Endothelial cell of umbilical vein (primary cell): ENCODE measurements around the gene MSH3. TPM values are rescaled to one million over a fixed set of nuclear protein-coding genes. Genes with fewer than 3 reads are reported as not detected.

Experiments
- BruUV-seq: library from RNA; stranded (reverse); fragments of 400-500 nt; replicated peaks from 2 replicates; lab custom pipeline; 2021; lab: Mats Ljungman, UMichigan
- CTCF ChIA-PET: fragments of 300-600, 350-600 bp; sonication (Branson Sonifier 250); formaldehyde crosslinking; loops from one replicate; lab custom pipeline; 2021; ENCODE audit warnings: antibody characterized with exemption, inconsistent platforms; lab: Charles Lee
- POLR2A ChIA-PET: fragments of 300-600, 350-600 bp; sonication (Branson Sonifier 250); formaldehyde crosslinking; loops from one replicate; lab custom pipeline; 2021; ENCODE audit warnings: antibody characterized with exemption, inconsistent platforms; lab: Charles Lee
- DNase-seq: peaks from one replicate; pipeline ENCODE4 v3.0.0-alpha.2; 2011; ENCODE audit warnings: low read depth, low spot score
- FAIRE-seq: peaks from 2 replicates; lab custom pipeline; 2011; peaks lifted over from hg19 to GRCh38; lab: Jason Lieb, UNC
- H2AFZ ChIP-seq: 2 replicates; pipeline ENCODE4 v1.6.0; 2012; ENCODE audit warnings: low read depth, low read length, control low read depth, inconsistent platforms
- H3K27ac ChIP-seq: 2 replicates; pipeline ENCODE4 v1.5.1; 2011; ENCODE audit warnings: low read depth, mild to moderate bottlenecking, control low read depth, low read length, moderate library complexity; ENCODE audit not compliant: insufficient read depth
- H3K27me3 ChIP-seq, 2 experiments: 2 replicates each; pipeline versions ENCODE4 v1.6.0 to v1.6.1; 2011; ENCODE audit warnings: low read length in 2 of 2, mixed read lengths in 1 of 2; ENCODE audit not compliant: control insufficient read depth in 2 of 2, insufficient read depth in 2 of 2
- H3K36me3 ChIP-seq, 2 experiments: 2 replicates in 1 of 2; 3 replicates in 1 of 2; pipeline ENCODE4 v1.5.1; 2011; ENCODE audit warnings: low read length in 2 of 2, mild to moderate bottlenecking in 1 of 2, moderate library complexity in 1 of 2; ENCODE audit not compliant: control insufficient read depth in 2 of 2, insufficient read depth in 2 of 2; ENCODE audit errors: extremely low read depth in 1 of 2
- H3K4me1 ChIP-seq: 3 replicates; pipeline ENCODE4 v1.5.1; 2011; ENCODE audit warnings: mild to moderate bottlenecking, low read length; ENCODE audit not compliant: control insufficient read depth, insufficient read depth; ENCODE audit errors: extremely low read depth
- H3K4me2 ChIP-seq: 2 replicates; pipeline ENCODE4 v1.6.1; 2011; ENCODE audit warnings: low read length, control low read depth, mixed read lengths; ENCODE audit not compliant: insufficient read depth
- H3K4me3 ChIP-seq, 3 experiments: fragments of 200-600 bp in 1 of 3; sonication (generic), shearing (Covaris generic) in 1 of 3; replicated peaks in 1 of 3; 2 replicates each; pipeline ENCODE4 v1.5.1; 2011 to 2016; ENCODE audit warnings: control low read depth in 3 of 3, low read length in 3 of 3, mild to moderate bottlenecking in 2 of 3, inconsistent platforms in 1 of 3, low read depth in 1 of 3, moderate library complexity in 1 of 3; ENCODE audit not compliant: insufficient read depth in 1 of 3
- H3K79me2 ChIP-seq: 2 replicates; pipeline ENCODE4 v1.6.0; 2012; ENCODE audit warnings: low read length, inconsistent platforms; ENCODE audit not compliant: control insufficient read depth, insufficient read depth
- H3K9ac ChIP-seq: replicated peaks from 2 replicates; pipeline ENCODE3; 2011; ENCODE audit warnings: low read length, control low read depth; ENCODE audit not compliant: insufficient read depth; ENCODE audit errors: extremely low read depth
- H3K9me1 ChIP-seq: replicated peaks from 3 replicates; pipeline ENCODE4 v1.6.0; 2011; ENCODE audit warnings: mild to moderate bottlenecking, low read length; ENCODE audit not compliant: control insufficient read depth, insufficient read depth; ENCODE audit errors: extremely low read depth
- H3K9me3 ChIP-seq: replicated peaks from 2 replicates; pipeline ENCODE4 v1.5.1; 2012; ENCODE audit warnings: low read length, inconsistent platforms; ENCODE audit not compliant: control insufficient read depth, insufficient read depth
- H4K20me1 ChIP-seq: replicated peaks from 2 replicates; pipeline ENCODE3; 2011; ENCODE audit warnings: mild to moderate bottlenecking, low read length; ENCODE audit not compliant: control insufficient read depth, insufficient read depth; ENCODE audit errors: extremely low read depth
- CTCF ChIP-seq, 2 donors: IDR thresholded peaks; 1 replicate in 1 of 2; 2 replicates in 1 of 2; pipeline ENCODE4 v1.5.1; 2011; ENCODE audit warnings: low read length in 2 of 2, mild to moderate bottlenecking in 2 of 2, moderate library complexity in 2 of 2, control low read depth in 1 of 2, inconsistent platforms in 1 of 2, low read depth in 1 of 2; ENCODE audit not compliant: insufficient read depth in 1 of 2; ENCODE audit errors: extremely low read depth in 1 of 2
- EZH2 ChIP-seq: IDR thresholded peaks from 2 replicates; pipeline ENCODE4 v1.6.1; 2012; ENCODE audit warnings: borderline replicate concordance, low read depth, mild to moderate bottlenecking, moderate library complexity, low read length, inconsistent platforms; ENCODE audit not compliant: severe bottlenecking
- FOS ChIP-seq: IDR thresholded peaks from 2 replicates; pipeline ENCODE4 v1.6.1; 2011; ENCODE audit warnings: mild to moderate bottlenecking, low read length, moderate library complexity, borderline replicate concordance; ENCODE audit not compliant: insufficient read depth
- GATA2 ChIP-seq: IDR thresholded peaks from 2 replicates; pipeline ENCODE4 v1.7.0; 2011; ENCODE audit warnings: low read depth, mild to moderate bottlenecking, moderate library complexity, mixed read lengths, low read length; ENCODE audit not compliant: insufficient read length, insufficient read depth
- JUN ChIP-seq: IDR thresholded peaks from 2 replicates; pipeline ENCODE4 v1.6.1; 2011; ENCODE audit warnings: borderline replicate concordance, low read depth; ENCODE audit not compliant: insufficient read length, insufficient read depth
- MAX ChIP-seq: IDR thresholded peaks from 2 replicates; pipeline ENCODE4 v1.6.1; 2011; ENCODE audit not compliant: insufficient read depth, insufficient read length
- MYC ChIP-seq: IDR thresholded peaks from one replicate; pipeline ENCODE4 v1.6.1; 2011; ENCODE audit warnings: mild to moderate bottlenecking, low read depth, low read length
- POLR2A ChIP-seq: IDR thresholded peaks from 2 replicates; pipeline ENCODE4 v1.6.1; 2012; ENCODE audit warnings: low read depth, mild to moderate bottlenecking, control low read depth, low read length
- POLR2AphosphoS5 ChIP-seq: IDR thresholded peaks from 2 replicates; pipeline ENCODE4 v1.6.1; 2012; ENCODE audit warnings: low read depth, mild to moderate bottlenecking, control low read depth, low read length, moderate library complexity; ENCODE audit not compliant: insufficient read depth
- dilution Hi-C: fragments of 300-500 bp; cut with MboI; formaldehyde crosslinking; loops from one replicate; pipeline ENCODE4 v1.15.0; 2019; ENCODE audit warnings: low sequenced_read_pairs; ENCODE audit not compliant: extremely low pct_ligation_motif_present
- intact Hi-C: fragments of 100-400 bp; cut with micrococcal nuclease; formaldehyde crosslinking; loops from one replicate; pipeline ENCODE4 v1.10.0; 2022
- polyA plus RNA-seq, 4 experiments: library from polyadenylated mRNA; depleted of rRNA in 3 of 4; stranded (reverse) in 3 of 4; unstranded in 1 of 4; fragments of >200 nt; gene quantifications; 2 replicates each; pipeline versions ENCODE4 v1.2.1 to v1.2.3, GENCODE V29; 2011 to 2012; ENCODE audit warnings: missing spikeins in 1 of 4
- total RNA-seq: library from RNA; stranded (reverse); gene quantifications from 2 replicates; pipeline ENCODE4 v1.2.3, GENCODE V29; 2021

MSH3 gene
- total and polyA plus RNA-seq, 2 donors (not counting 3 experiments of a cell fraction or from before 2014, with no cell fraction given): 2.0 to 13.0 TPM

- no peaks in the 10 kb centered on the region for H3K9me3 ChIP-seq
- H3K27me3 ChIP-seq: no peaks in the 10 kb centered on the region
- TF ChIP-seq EZH2 (no peak), GATA2 (no peak), POLR2A (no peak), FOS (no peak), JUN (no peak), MYC (no peak), MAX (no peak), POLR2AphosphoS5 (no peak), CTCF (IDR thresholded peaks at IDR 0.05; ENCODE audit: extremely low read depth in 1 of 2, insufficient read depth in 1 of 2, low read depth in 1 of 2, low read length in 2 of 2) (no peak)
- no peak overlapping the region for H2AFZ ChIP-seq
- H4K20me1 ChIP-seq: no peaks in the 10 kb centered on the region
- H3K4me2 ChIP-seq: no peak overlapping the region
- no peak overlapping the region for H3K9ac ChIP-seq
- ChIA-PET CTCF (no interaction called here), POLR2A (no interaction called here)
- no peaks in the 10 kb centered on the region for H3K36me3 ChIP-seq
- DNase-seq: no peak
- no peak overlapping the region for H3K27ac ChIP-seq
- no peaks in the 10 kb centered on the region for H3K9me1 ChIP-seq
- no peaks in the 10 kb centered on the region for H3K79me2 ChIP-seq
- dilution Hi-C loops: no loop called here
- no TSS peak for BruUV-seq
- H3K4me3 ChIP-seq: no peak overlapping the region
- H3K4me1 ChIP-seq: no peaks in the 10 kb centered on the region
- no peak for FAIRE-seq
- intact Hi-C loops: no loop called here
These were observed 199.0 kb downstream of the MSH3 start for GRCh38 chr5:80853413-80853812.
